GM12872 (cell line): ENCODE results near the gene TRHDE.

ENCODE experiments used
- CTCF ChIP-seq: IDR thresholded peaks from 3 replicates; pipeline ENCODE4 v1.5.1; 2011; ENCODE audit warnings: low read depth, mild to moderate bottlenecking, low read length, moderate library complexity; ENCODE audit not compliant: insufficient read depth

TRHDE gene

GRCh38 chr12:72346363-72346944 lies 74.3 kb downstream of the TRHDE start:
- TF ChIP-seq CTCF = peak; percentile 67

GRCh38 chr12:72349491-72349890 lies 77.3 kb downstream of the TRHDE start:
- TF ChIP-seq CTCF = no peak

- no peak for TF ChIP-seq CTCF
These were observed 87.2 kb downstream of the TRHDE start for GRCh38 chr12:72359416-72359815.

- TF ChIP-seq CTCF = no peak
These were observed 93.0 kb downstream of the TRHDE start for GRCh38 chr12:72365151-72365550.

- no peak for TF ChIP-seq CTCF
These were observed 94.1 kb downstream of the TRHDE start for GRCh38 chr12:72366255-72366654.

- no peak for TF ChIP-seq CTCF
These were observed 96.1 kb downstream of the TRHDE start for GRCh38 chr12:72368298-72368697.

GRCh38 chr12:72368719-72369422 lies 96.7 kb downstream of the TRHDE start:
- TF ChIP-seq CTCF = no peak
